GM18861 (cell line): ENCODE measurements around the gene EPHB4.

Source experiments
- ATAC-seq: cut with Tn5 transposase; IDR thresholded peaks from one replicate; pipeline ENCODE4 v1.9.1; 2021; ENCODE audit not compliant: unreplicated experiment

EPHB4 gene

GRCh38 chr7:100854146-100854895 is 27.0 kb upstream of the EPHB4 start:
- no peak for ATAC-seq

GRCh38 chr7:100852048-100852872 is 24.9 kb upstream of the EPHB4 start, which contains the start of gene SLC12A9:
SLC12A9 (plus strand) TSS chr7:100852713; CDS start chr7:100854198, 1,485 bp downstream.
- peak; percentile 84 for ATAC-seq

DNA sequence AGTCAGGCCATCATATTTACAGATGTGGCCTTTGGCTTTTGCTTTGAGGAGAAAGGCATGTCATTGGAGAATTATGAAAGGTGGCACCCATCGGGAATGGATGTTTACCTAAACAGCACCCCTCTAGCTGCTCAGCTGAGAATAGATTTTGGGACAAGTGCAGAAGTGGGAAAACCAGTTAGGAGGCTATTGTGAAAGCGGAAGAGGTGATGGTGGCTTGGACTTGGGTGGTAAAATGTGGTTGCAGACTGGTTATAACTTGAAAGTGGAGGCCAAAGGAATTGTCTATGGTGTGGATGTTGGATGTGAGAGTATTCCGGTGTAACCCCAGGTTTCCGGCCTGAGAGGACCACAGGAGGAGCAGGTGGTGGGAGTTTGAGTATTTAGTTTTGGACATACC is 20.0 kb upstream of the EPHB4 start:
- no peak for ATAC-seq

- ATAC-seq: no peak
Observed at GRCh38 chr7:100840470-100841100, 13.3 kb upstream of the EPHB4 start.

DNA sequence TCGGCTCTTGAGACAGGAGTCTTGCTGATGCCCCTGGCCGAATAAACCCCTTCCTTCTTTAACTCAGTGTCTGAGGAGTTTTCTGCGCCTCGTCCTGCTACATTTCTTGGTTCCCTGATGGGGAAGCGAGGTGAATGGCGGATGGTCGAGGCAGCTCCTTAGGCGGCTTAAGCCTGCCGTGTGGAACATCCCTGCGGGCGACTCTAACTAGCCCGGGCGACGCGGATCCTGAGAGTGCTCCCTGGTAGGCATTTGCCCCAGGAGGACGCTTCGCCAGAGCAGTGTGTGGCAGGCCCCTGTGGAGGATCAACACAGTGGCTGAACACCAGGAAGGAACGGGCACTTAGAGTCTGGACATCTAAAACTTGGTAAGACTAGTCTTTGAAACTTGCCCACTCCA is 12.0 kb upstream of the EPHB4 start:
- ATAC-seq: no peak

DNA sequence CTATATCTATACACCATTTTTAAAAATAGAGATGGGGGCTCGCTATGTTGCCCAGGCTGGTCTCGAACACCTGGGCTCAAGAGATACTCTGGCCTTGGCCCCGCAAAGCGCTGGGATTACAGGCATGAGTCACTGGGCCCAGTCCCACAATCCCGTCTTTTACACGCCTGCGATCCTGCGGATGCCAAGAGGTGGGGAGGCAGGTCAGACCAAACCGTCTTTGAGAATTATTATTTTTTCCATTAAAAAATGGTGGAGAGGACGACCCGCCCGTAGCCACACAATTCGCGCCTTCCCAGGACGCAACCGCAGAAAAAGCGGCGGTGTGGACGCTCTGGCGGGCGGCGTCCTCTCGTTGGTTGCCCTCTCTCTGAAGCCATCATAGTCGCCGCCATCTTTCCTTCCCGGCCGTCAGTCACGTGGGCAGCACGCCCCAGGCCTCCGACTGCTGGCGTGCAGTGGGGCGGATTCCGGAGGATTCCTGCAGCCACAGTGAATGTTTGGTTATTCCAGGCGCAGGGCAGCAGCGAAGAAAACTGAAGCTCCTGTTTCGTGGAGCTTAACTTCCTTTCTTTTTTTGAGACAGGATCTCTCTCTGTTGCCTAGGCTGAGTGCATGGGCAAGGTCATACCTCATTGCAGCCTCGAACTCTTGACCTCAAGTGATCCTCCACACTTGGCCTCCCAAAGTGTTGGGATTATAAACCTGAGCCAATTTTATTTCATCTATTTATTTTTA is 9.9 kb upstream of the EPHB4 start:
- ATAC-seq: peak; percentile 70

DNA sequence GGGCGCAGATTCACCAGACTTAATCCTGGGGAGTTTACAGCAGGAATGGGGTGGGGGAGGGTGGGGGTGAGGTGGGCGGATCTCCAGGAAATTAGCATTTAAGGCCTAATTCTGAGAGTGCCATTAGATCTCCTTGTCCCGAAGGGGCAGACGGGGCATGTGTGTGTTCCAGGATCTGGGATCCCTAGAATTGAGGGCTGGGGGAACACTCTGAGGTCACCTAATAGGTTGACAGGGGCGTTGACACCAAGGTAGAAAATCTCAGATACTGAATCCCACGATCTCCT is 9.4 kb upstream of the EPHB4 start:
- no peak for ATAC-seq

GRCh38 chr7:100835903-100836811 is 8.8 kb upstream of the EPHB4 start:
- ATAC-seq: no peak

DNA sequence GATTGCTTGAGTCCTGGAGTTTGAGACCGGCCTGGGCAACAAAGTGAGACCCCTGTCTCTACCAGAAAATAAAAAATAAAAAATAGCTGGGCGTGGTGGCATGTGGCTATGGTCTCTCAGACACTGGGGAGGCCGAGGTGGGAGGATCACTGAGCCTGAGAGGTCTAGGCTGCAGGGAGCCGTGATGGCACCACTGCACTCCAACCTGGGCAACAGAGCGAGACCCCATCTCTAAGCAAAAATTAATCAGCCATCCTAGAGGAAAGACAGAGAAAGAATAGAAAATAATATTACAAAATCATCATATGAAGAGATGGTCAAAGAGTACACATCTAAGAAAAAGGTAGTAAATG is 4.9 kb upstream of the EPHB4 start:
- no peak for ATAC-seq

GRCh38 chr7:100830396-100830795 is 3.1 kb upstream of the EPHB4 start:
- ATAC-seq: no peak

- no peak for ATAC-seq
Observed at GRCh38 chr7:100829150-100829716, 1.9 kb upstream of the EPHB4 start.

GRCh38 chr7:100826514-100827329 is 601 bp downstream of the EPHB4 start:
- no peak for ATAC-seq

DNA sequence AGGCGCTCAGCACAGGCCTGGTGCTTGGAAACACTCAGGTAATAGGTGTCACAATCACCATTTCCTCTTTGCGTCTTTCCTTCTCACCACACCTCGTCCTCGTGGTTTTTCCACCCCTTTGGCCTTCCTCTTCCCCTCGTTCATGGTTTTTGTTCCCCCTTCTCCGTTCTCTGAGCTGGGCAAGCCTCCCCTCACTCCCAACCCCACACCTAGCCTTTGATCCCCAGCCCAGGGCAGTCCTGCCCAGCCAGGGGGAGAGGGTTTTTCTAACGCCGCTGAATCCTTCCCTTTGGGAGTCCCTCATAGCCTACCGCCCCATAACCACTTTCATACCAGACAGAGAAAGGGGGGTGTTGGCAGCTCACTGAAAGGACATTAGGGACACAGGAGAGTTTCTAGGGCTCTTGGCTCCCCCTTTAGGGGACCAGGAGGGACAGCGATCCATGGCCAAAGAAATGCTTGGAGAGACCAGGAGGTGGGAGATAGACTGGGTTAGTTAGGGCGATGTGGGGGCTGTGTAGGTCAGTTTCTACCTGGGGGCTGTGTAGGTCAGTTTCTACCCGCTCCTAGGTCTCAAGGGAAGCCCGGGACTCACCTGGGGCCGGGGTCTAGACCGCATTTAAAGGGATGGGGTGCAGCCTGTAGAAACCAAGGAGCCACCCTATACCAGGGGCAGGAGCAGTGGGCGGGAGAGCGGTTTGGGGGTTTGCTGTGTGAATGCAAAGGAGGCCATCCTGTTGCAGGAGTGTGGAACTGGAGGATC is 1.4 kb downstream of the EPHB4 start:
- no peak for ATAC-seq

- no peak for ATAC-seq
Observed at GRCh38 chr7:100825215-100825671, 2.1 kb downstream of the EPHB4 start.

DNA sequence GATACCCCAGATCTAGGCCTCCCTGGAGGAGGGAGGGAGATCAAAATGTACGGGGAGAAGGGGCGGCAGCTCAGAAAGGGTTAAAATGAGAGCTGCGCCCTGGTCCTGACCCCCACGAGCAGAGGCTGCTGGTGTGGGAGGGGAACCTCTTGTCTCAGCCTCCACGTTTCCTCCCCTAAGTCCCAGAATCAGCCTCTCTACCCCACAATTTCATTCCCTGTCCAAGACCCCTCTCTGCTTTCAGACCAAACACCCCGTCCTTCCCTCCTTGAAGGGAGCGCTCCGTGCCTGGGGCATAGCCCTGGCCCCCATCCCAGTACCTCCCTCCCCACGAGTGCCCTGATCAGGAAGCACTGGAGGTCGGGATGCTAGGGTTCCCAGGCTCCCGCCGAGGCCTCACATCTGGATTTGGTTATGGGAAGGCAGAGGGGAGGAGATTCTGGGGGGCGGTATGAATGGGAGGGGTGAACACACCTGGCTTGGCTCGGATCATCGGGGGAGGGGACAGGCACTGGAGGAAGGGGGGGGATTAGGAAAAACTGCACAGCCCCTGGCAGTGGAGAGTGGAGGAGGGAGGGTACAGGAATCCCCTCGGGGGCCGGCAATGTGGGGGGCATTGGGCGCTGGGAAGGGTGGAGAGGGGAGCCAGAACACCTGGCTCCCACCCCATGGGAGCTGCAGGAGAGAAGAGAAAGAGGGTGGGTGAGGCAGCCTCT is 2.7 kb downstream of the EPHB4 start:
- no peak for ATAC-seq

DNA sequence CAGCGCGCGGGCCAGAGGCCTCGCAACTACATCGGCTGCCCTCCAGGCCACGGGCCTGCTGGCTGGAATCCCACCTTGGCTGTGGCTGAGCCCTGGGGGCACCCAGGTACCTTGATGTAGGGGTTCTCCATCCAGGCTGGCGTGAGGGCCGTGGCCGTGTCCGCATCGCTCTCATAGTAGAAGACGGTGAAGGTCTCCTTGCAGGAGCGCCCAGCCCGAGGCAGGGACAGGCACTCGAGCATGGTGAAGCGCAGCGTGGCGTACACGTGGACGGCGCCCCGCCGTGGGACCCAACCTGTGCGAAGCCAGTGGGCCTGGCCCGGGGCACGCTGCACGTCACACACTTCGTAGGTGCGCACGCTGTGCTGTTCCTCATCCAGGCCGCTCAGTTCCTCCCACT is 3.8 kb downstream of the EPHB4 start:
- ATAC-seq: no peak

DNA sequence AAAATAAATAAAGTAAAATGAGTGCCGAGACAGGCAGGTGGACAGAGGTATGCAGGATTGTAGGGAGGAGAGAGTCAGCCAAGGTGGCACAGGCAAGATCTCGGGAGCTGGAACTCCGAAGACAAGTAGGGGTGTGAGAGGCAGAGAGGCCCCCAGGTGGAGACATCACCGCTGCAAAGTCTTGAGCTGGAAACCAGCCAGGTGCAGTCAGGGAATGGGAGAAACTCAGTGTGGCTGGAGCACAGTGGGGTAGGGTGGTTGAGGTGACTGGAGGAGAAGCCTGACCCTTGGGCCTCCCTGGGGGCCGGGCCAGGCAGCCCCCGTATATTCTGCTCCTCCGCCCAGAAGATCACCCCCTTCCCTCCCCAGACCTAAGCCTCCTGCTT is 4.2 kb downstream of the EPHB4 start:
- no peak for ATAC-seq
